KMS-11 (cell line): ENCODE data around the gene PDIA4.
A peak's percentile ranks its signal among the peaks of the same experiment; 100 is the strongest.

Experiments
- H2AFZ ChIP-seq: fragments of 200-600 bp; sonication (generic); 2 replicates; pipeline ENCODE4 v1.6.1; 2016; ENCODE audit warnings: antibody characterized with exemption, mixed run types, low read depth
- H3K27ac ChIP-seq: fragments of 200-600 bp; sonication (generic); 2 replicates; pipeline ENCODE4 v1.6.1; 2016; ENCODE audit warnings: mild to moderate bottlenecking, mixed run types
- H3K27me3 ChIP-seq: fragments of 200-600 bp; sonication (generic); 2 replicates; pipeline ENCODE4 v1.6.1; 2017; ENCODE audit warnings: mild to moderate bottlenecking, low read depth, mixed run types, moderate library complexity; ENCODE audit not compliant: insufficient read depth
- H3K36me3 ChIP-seq: fragments of 200-600 bp; sonication (generic); 2 replicates; pipeline ENCODE4 v1.6.1; 2017; ENCODE audit warnings: mild to moderate bottlenecking, mixed run types; ENCODE audit not compliant: insufficient read depth
- H3K4me1 ChIP-seq: fragments of 200-600 bp; sonication (generic); 2 replicates; pipeline ENCODE4 v1.6.1; 2016; ENCODE audit warnings: mild to moderate bottlenecking, low read depth, mixed run types; ENCODE audit not compliant: poor library complexity, severe bottlenecking
- H3K4me2 ChIP-seq: fragments of 200-600 bp; sonication (generic); 2 replicates; pipeline ENCODE4 v1.7.0; 2016; ENCODE audit warnings: mild to moderate bottlenecking, mixed run types
- H3K4me3 ChIP-seq: fragments of 200-600 bp; sonication (generic); IDR thresholded peaks from 2 replicates; pipeline ENCODE4 v1.6.1; 2017; ENCODE audit warnings: low read depth, low read length, mixed read lengths; ENCODE audit not compliant: insufficient read depth
- H3K79me2 ChIP-seq: fragments of 200-600 bp; sonication (generic); 2 replicates; pipeline ENCODE4 v1.6.1; 2016; ENCODE audit warnings: low read depth, mixed run types; ENCODE audit not compliant: insufficient read depth
- H3K9ac ChIP-seq: fragments of 200-600 bp; sonication (generic); 2 replicates; pipeline ENCODE4 v1.6.1; 2016; ENCODE audit warnings: mild to moderate bottlenecking, mixed run types
- H4K20me1 ChIP-seq: fragments of 200-600 bp; sonication (generic); 2 replicates; pipeline ENCODE4 v1.6.1; 2016; ENCODE audit warnings: mild to moderate bottlenecking, mixed run types; ENCODE audit not compliant: insufficient read depth
- CTCF ChIP-seq: fragments of 200-600 bp; sonication (generic); conservative IDR thresholded peaks from 2 replicates; pipeline ENCODE4 v1.6.1; 2017; ENCODE audit warnings: low read depth, mild to moderate bottlenecking, antibody characterized with exemption, low read length, moderate library complexity, mixed read lengths

The PDIA4 gene

GRCh38 chr7:148975896-148976295, 52.4 kb downstream of the PDIA4 start:
- Histone ChIP-seq H3K79me2 (no peaks in the 10 kb centered on the region), H3K27me3 (peaks cover 2% of the 10 kb centered on the region; the same call in 1 of the 2 replicates), H2AFZ (no peak overlapping the region), H3K27ac (no peak overlapping the region), H3K36me3 (no peaks in the 10 kb centered on the region), H3K4me2 (no peak overlapping the region), H3K9ac (no peak overlapping the region), H3K4me1 (no peaks in the 10 kb centered on the region), H4K20me1 (no peaks in the 10 kb centered on the region), H3K4me3 (no peak overlapping the region)
- no peak for TF ChIP-seq CTCF

GRCh38 chr7:148973256-148973655, 55.0 kb downstream of the PDIA4 start:
- Histone ChIP-seq H3K9ac (no peak overlapping the region), H2AFZ (no peak overlapping the region), H3K4me2 (no peak overlapping the region), H3K36me3 (no peaks in the 10 kb centered on the region), H3K79me2 (no peaks in the 10 kb centered on the region), H3K4me3 (no peak overlapping the region), H4K20me1 (no peaks in the 10 kb centered on the region), H3K27me3 (no peaks in the 10 kb centered on the region), H3K4me1 (no peaks in the 10 kb centered on the region), H3K27ac (no peak overlapping the region)
- TF ChIP-seq CTCF = no peak

GRCh38 chr7:148972375-148972774, 55.9 kb downstream of the PDIA4 start:
- Histone ChIP-seq H3K79me2 (no peaks in the 10 kb centered on the region), H2AFZ (no peak overlapping the region), H3K27ac (no peak overlapping the region), H3K4me3 (no peak overlapping the region), H3K9ac (no peak overlapping the region), H4K20me1 (no peaks in the 10 kb centered on the region), H3K36me3 (no peaks in the 10 kb centered on the region), H3K4me2 (no peak overlapping the region), H3K27me3 (no peaks in the 10 kb centered on the region), H3K4me1 (peaks cover 3% of the 10 kb centered on the region)
- no peak for TF ChIP-seq CTCF

GRCh38 chr7:148967602-148968001, 60.7 kb downstream of the PDIA4 start:
- Histone ChIP-seq H2AFZ (peak overlapping the region; percentile 85; the same call in 1 of the 2 replicates), H3K27me3 (no peaks in the 10 kb centered on the region), H3K27ac (no peak overlapping the region), H3K9ac (no peak overlapping the region), H4K20me1 (no peaks in the 10 kb centered on the region), H3K4me1 (peaks cover 22% of the 10 kb centered on the region), H3K36me3 (no peaks in the 10 kb centered on the region), H3K79me2 (no peaks in the 10 kb centered on the region), H3K4me3 (no peak overlapping the region), H3K4me2 (peak overlapping the region; percentile 47)
- TF ChIP-seq CTCF = no peak

GRCh38 chr7:148967032-148967372, 61.3 kb downstream of the PDIA4 start:
- Histone ChIP-seq H3K4me3 (no peak overlapping the region), H3K79me2 (no peaks in the 10 kb centered on the region), H3K4me1 (peaks cover 28% of the 10 kb centered on the region), H2AFZ (peak overlapping the region; percentile 85), H3K36me3 (no peaks in the 10 kb centered on the region), H3K9ac (no peak overlapping the region), H3K27me3 (no peaks in the 10 kb centered on the region), H4K20me1 (no peaks in the 10 kb centered on the region), H3K27ac (no peak overlapping the region), H3K4me2 (peak overlapping the region; percentile 47)
- TF ChIP-seq CTCF = peak; percentile 40; the same call in 1 of the 2 replicates
